Cardiac muscle cell (in vitro differentiated cells and primary cell): ENCODE data around the gene CACNG8. TPM values are rescaled to one million over a fixed set of nuclear protein-coding genes. Genes with fewer than 3 reads are reported as not detected.
"Not testable (repeated sequence)": the region's sequence is repeated elsewhere in the genome, so short reads cannot be mapped to it uniquely, and the experiment has no call there.

Experiments used
- DNase-seq, 2 donors: peaks; one replicate each; pipeline versions ENCODE4 v3.0.0 to v3.0.0-alpha.2; 2010 to 2017; ENCODE audit warnings: low read depth in 1 of 2, low spot score in 1 of 2
- H3K27ac ChIP-seq: fragments of 200-600 bp; sonication (generic); 2 replicates; pipeline ENCODE4 v1.5.1; 2016
- H3K27me3 ChIP-seq: fragments of 200-600 bp; sonication (generic); 2 replicates; pipeline ENCODE4 v1.6.0; 2016; ENCODE audit warnings: control low read depth
- H3K36me3 ChIP-seq: fragments of 200-600 bp; sonication (generic); 2 replicates; pipeline ENCODE4 v1.5.1; 2016; ENCODE audit warnings: control low read depth
- H3K4me1 ChIP-seq: fragments of 200-600 bp; sonication (generic); 2 replicates; pipeline ENCODE4 v1.8.1; 2017; ENCODE audit warnings: low read depth, mild to moderate bottlenecking, mixed run types
- H3K4me3 ChIP-seq: fragments of 200-600 bp; sonication (generic); 2 replicates; pipeline ENCODE4 v1.5.1; 2016; ENCODE audit warnings: mild to moderate bottlenecking
- H3K9me3 ChIP-seq: fragments of 200-600 bp; sonication (generic); 2 replicates; pipeline ENCODE4 v1.5.1; 2017; ENCODE audit warnings: low read depth, mild to moderate bottlenecking, control low read depth
- CTCF ChIP-seq: IDR thresholded peaks from 2 replicates; pipeline ENCODE4 v1.5.1; 2012; ENCODE audit warnings: low read depth, mild to moderate bottlenecking, low read length
- polyA plus RNA-seq: library from polyadenylated mRNA; unstranded; fragments of >200 nt; fragmentation: Nextera tagmentation; extraction: Ambion mirVana; gene quantifications from 2 replicates; pipeline ENCODE4 v1.2.1, GENCODE V29; 2016
- total RNA-seq: library from RNA; depleted of rRNA; stranded (reverse); fragments of >200 nt; gene quantifications from 2 replicates; pipeline ENCODE4 v1.2.3, GENCODE V29; 2016

Gene CACNG8
- total and polyA plus RNA-seq, 2 experiments from 2014 or later = 0.68 to 0.77 TPM

DNA sequence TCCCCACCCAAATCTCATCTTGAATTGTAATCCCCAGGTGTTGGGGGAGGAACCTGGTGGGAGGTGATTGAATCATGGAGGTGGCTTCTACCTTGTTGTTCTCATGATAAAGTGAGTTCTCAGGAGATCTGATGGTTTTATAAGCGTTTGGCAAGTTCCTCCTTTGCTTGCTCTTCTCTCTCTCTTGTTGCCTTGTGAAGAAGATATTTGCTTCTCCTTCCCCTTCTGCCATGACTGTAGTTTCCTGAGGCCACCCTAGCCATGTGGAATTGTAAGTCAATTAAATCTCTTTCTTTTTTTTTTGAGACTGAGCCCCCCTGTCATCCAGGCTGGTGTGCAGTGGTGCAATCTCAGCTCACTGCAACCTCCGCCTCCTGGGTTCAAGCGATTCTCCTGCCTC, 66.6 kb downstream of the CACNG8 start:
- no peaks in the 10 kb centered on the region for H3K9me3 ChIP-seq
- no peaks in the 10 kb centered on the region for H3K4me1 ChIP-seq
- no peaks in the 10 kb centered on the region for H3K36me3 ChIP-seq
- no peak for TF ChIP-seq CTCF
- DNase-seq = no peak
- H3K4me3 ChIP-seq = no peak overlapping the region
- H3K27me3 ChIP-seq = peaks cover 3% of the 10 kb centered on the region
- H3K27ac ChIP-seq = no peak overlapping the region

DNA sequence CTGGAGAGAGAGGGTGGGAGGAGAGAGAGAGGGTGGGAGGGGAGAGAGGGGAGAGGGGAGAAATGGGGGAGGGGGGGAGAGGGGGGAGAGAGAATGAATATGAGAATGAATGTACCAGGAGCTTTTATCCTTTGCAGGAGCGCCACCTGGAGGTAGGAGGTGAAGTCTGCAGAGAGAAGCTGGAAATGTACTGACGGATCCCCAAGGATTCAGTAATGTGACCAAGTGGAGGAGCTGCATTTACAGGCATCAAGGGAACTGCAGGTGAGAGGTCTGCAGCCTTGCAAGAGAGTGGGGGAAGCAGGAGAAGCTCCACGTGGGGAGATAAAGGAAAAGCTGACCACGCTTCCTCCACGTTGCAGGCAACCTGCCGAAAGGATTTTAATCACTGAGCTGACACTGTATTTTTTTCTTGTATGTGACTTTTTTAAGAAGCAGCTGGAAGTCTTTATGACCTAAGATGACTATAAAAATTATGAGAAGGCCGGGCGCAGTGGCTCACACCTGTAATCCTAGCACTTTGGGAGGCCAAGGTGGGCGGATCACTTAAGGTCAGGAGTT, 67.3 kb downstream of the CACNG8 start:
- peak; percentile 66 to 79 for DNase-seq
- no peaks in the 10 kb centered on the region for H3K36me3 ChIP-seq
- H3K4me3 ChIP-seq = no peak overlapping the region
- H3K27me3 ChIP-seq = no peaks in the 10 kb centered on the region
- TF ChIP-seq CTCF = peak; percentile 68
- no peaks in the 10 kb centered on the region for H3K4me1 ChIP-seq
- no peak overlapping the region for H3K27ac ChIP-seq
- H3K9me3 ChIP-seq = no peaks in the 10 kb centered on the region

DNA sequence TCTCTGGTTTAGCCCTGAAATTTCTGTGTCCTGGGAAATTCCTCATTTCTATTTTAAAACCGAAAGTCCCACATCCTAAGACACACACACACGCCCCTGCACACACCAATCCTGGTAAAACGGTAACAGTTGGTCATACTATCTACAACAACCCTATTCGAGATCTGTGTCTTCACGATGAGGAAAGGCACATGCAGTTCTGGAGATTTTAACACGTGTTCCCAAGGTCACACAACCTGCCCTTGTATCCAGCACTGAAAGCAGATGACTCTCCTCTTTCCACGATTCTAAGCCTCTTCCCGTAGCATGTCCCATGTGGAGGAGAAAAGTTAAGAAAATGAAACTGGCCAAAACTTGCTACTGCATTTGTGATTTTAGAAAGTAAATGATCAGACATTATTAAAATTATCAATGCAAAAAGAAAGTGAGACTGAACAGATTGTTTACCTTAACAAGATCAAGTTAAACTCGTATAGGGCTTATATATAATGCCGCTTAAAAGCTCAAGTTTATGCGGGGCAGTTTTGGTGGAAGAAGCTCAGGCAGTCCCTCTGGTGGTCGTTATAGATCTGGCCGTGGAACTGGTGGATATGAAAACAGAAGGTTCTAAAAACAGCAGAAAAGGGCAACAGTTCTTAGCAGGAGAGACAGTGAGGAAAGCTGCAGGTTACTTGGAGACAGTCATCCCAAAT, 68.3 kb downstream of the CACNG8 start:
- H3K27me3 ChIP-seq = no peaks in the 10 kb centered on the region
- H3K36me3 ChIP-seq = no peaks in the 10 kb centered on the region
- H3K27ac ChIP-seq = no peak overlapping the region
- peak; percentile 29 to 34 for DNase-seq
- H3K4me3 ChIP-seq = no peak overlapping the region
- no peaks in the 10 kb centered on the region for H3K4me1 ChIP-seq
- TF ChIP-seq CTCF = peak; percentile 60
- H3K9me3 ChIP-seq = no peaks in the 10 kb centered on the region

DNA sequence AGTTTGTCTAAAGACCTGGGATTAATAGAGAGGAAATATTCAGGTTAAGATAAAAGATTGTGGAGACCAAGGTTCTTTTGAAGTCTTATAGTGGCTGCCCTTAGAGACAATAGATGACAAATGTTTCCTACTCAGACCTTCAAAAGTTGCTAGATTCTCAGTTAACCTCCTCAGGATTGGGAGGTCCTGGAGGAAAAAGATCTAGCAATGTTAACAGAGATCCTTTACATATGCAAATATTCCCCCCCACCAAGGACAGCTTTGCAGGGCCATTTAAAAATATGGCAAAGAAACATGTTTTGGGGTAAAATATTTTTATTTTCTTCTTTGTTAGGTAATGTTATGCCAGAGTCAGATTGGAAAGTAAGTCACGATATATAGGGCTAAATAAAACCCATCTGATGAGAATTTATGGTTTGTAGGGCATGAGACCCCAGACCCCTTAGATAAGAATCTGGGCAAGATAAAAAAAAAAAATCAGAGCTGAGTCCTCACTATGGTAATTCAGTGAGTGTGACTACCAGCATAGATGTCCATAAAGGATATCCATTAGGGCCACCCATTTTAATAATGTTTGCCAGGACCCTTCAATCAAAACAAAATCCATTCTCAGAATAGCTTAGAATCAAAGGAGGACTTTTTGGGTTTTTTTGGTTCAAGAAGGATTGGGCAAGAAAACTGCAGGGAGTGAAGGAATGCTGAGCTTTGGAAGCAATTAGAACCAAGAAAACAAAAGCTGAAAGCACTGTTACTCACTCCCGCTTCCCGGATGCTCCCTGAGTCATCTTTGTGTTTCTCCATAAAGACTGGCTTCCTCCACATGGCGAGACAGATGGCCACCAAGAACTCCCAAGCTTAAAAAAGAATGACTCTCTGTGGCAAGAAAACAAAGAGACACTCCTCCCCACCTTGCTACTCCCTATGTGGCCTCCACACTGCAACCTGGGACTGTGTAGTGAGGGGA, 72.8 kb downstream of the CACNG8 start:
- Histone ChIP-seq H3K27me3 (no peaks in the 10 kb centered on the region), H3K9me3 (no peaks in the 10 kb centered on the region), H3K36me3 (no peaks in the 10 kb centered on the region), H3K4me1 (no peaks in the 10 kb centered on the region), H3K27ac (no peak overlapping the region), H3K4me3 (no peak overlapping the region)
- TF ChIP-seq CTCF = no peak
- peak in 1 of 2 donors; percentile 91 for DNase-seq

DNA sequence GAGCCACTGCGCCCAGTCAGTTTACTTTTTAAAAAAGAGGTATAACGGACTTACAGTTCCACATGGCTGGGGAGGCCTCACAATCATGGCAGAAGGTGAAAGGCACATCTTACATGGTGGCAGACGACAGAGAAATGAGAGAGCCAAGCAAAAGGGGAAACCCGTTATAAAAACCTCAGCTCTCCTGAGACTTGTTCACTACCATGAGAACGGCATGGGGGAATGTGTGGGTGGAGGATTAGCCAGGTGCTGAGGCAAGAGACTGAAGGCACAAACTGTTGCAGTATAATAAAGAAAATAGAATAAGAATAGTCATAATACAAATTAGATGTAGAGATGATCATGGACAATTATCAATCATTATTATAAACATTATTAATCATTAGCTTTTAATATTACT, 73.8 kb downstream of the CACNG8 start:
- H3K27me3 ChIP-seq, H3K27ac ChIP-seq, H3K36me3 ChIP-seq, H3K4me3 ChIP-seq, H3K9me3 ChIP-seq, DNase-seq, H3K4me1 ChIP-seq: not testable (repeated sequence)

Other genes starting within 250 kb of the CACNG8 start
- gene NLRP12, start 138.6 kb upstream of the CACNG8 start, total RNA-seq = 0.21 TPM in 1 of 2 replicates, not detected in the other
- gene NLRP12, start 138.6 kb upstream of the CACNG8 start, polyA plus RNA-seq = not detected in 2 replicates
- gene MYADM, start 95.1 kb upstream of the CACNG8 start, total RNA-seq = 115 and 150 TPM in 2 replicates
- gene MYADM, start 95.1 kb upstream of the CACNG8 start, polyA plus RNA-seq = 166 and 183 TPM in 2 replicates
- 0.63 and 4.3 TPM in 2 replicates for gene PRKCG, start 80.7 kb upstream of the CACNG8 start, total RNA-seq
- gene PRKCG, start 80.7 kb upstream of the CACNG8 start, polyA plus RNA-seq = 3.2 and 4.2 TPM in 2 replicates
- gene CACNG7, start 53.7 kb upstream of the CACNG8 start, total RNA-seq = 0.60 and 1.9 TPM in 2 replicates
- 0.11 and 0.19 TPM in 2 replicates for gene CACNG7, start 53.7 kb upstream of the CACNG8 start, polyA plus RNA-seq
- 38.4 and 73.1 TPM in 2 replicates for gene CACNG6, start 28.7 kb downstream of the CACNG8 start, total RNA-seq
- 30.6 and 61.5 TPM in 2 replicates for gene CACNG6, start 28.7 kb downstream of the CACNG8 start, polyA plus RNA-seq
- not detected in 2 replicates for gene VSTM1, start 101.0 kb downstream of the CACNG8 start, total RNA-seq
- gene VSTM1, start 101.0 kb downstream of the CACNG8 start, polyA plus RNA-seq = not detected in 2 replicates
- gene TARM1, start 118.4 kb downstream of the CACNG8 start, total RNA-seq = not detected in 2 replicates
- gene TARM1, start 118.4 kb downstream of the CACNG8 start, polyA plus RNA-seq = not detected in 2 replicates
- not detected in 2 replicates for gene OSCAR, start 137.9 kb downstream of the CACNG8 start, total RNA-seq
- gene OSCAR, start 137.9 kb downstream of the CACNG8 start, polyA plus RNA-seq = 0.32 and 0.61 TPM in 2 replicates
- 58.8 and 104 TPM in 2 replicates for gene NDUFA3, start 139.9 kb downstream of the CACNG8 start, total RNA-seq
- 546 and 585 TPM in 2 replicates for gene NDUFA3, start 139.9 kb downstream of the CACNG8 start, polyA plus RNA-seq
- gene TFPT, start 152.7 kb downstream of the CACNG8 start, total RNA-seq = 26.1 and 27.5 TPM in 2 replicates
- 27.5 and 32.1 TPM in 2 replicates for gene TFPT, start 152.7 kb downstream of the CACNG8 start, polyA plus RNA-seq
- gene PRPF31, start 152.8 kb downstream of the CACNG8 start, total RNA-seq = 73.9 and 79.8 TPM in 2 replicates
- gene PRPF31, start 152.8 kb downstream of the CACNG8 start, polyA plus RNA-seq = 110 and 113 TPM in 2 replicates
- 17.7 and 39.6 TPM in 2 replicates for gene CNOT3, start 174.8 kb downstream of the CACNG8 start, total RNA-seq
- 52.1 and 52.8 TPM in 2 replicates for gene CNOT3, start 174.8 kb downstream of the CACNG8 start, polyA plus RNA-seq
- 10.3 and 10.6 TPM in 2 replicates for gene LENG1, start 196.8 kb downstream of the CACNG8 start, total RNA-seq
- 10.1 and 10.8 TPM in 2 replicates for gene LENG1, start 196.8 kb downstream of the CACNG8 start, polyA plus RNA-seq
- gene TMC4, start 210.2 kb downstream of the CACNG8 start, total RNA-seq = 0.74 and 1.2 TPM in 2 replicates
- 3.4 and 5.6 TPM in 2 replicates for gene TMC4, start 210.2 kb downstream of the CACNG8 start, polyA plus RNA-seq
- 131 and 134 TPM in 2 replicates for gene MBOAT7, start 226.6 kb downstream of the CACNG8 start, total RNA-seq
- 118 and 128 TPM in 2 replicates for gene MBOAT7, start 226.6 kb downstream of the CACNG8 start, polyA plus RNA-seq
- gene TSEN34, start 228.4 kb downstream of the CACNG8 start, total RNA-seq = 113 and 130 TPM in 2 replicates
- gene TSEN34, start 228.4 kb downstream of the CACNG8 start, polyA plus RNA-seq = 114 and 129 TPM in 2 replicates
- 1,874 and 2,216 TPM in 2 replicates for gene RPS9, start 237.9 kb downstream of the CACNG8 start, total RNA-seq
- 433 and 451 TPM in 2 replicates for gene RPS9, start 237.9 kb downstream of the CACNG8 start, polyA plus RNA-seq